Activated B cell treated with CpG ODN at 0.5 μM for 24 hours (primary cell): ENCODE measurements around the gene FIBCD1. TPM values are rescaled to one million over a fixed set of nuclear protein-coding genes. Genes with fewer than 3 reads are reported as not detected.

ENCODE experiments used
- ATAC-seq: fragments of 200-7000 bp; cut with Tn5 transposase; one replicate; pipeline ENCODE4 v1.10.0; 2021; ENCODE audit warnings: low read depth, mild to moderate bottlenecking, moderate library complexity
- CTCF ChIA-PET: fragments of 350-600 bp; sonication (Branson Sonifier 250); formaldehyde crosslinking; loops from one replicate; lab custom pipeline; 2021; ENCODE audit warnings: antibody characterized with exemption; lab: Charles Lee
- POLR2A ChIA-PET: fragments of 350-600 bp; sonication (Branson Sonifier 250); formaldehyde crosslinking; loops from one replicate; lab custom pipeline; 2021; ENCODE audit warnings: antibody characterized with exemption; lab: Charles Lee
- DNase-seq: peaks from one replicate; pipeline ENCODE4 v3.0.0; 2022
- H3K27ac Mint-ChIP-seq: one replicate; pipeline ENCODE4 v1.8.0; 2020; ENCODE audit warnings: mixed read lengths
- H3K27me3 Mint-ChIP-seq: one replicate; pipeline ENCODE4 v1.8.0; 2021; ENCODE audit warnings: mixed read lengths
- H3K36me3 Mint-ChIP-seq: one replicate; pipeline ENCODE4 v1.8.0; 2021; ENCODE audit warnings: low read depth, mixed read lengths
- H3K4me1 Mint-ChIP-seq: one replicate; pipeline ENCODE4 v1.8.0; 2021; ENCODE audit warnings: mixed read lengths
- H3K4me3 Mint-ChIP-seq: one replicate; pipeline ENCODE4 v1.8.0; 2020; ENCODE audit warnings: mild to moderate bottlenecking, mixed read lengths
- H3K9me3 Mint-ChIP-seq: one replicate; pipeline ENCODE4 v1.8.0; 2020; ENCODE audit warnings: mixed read lengths
- CTCF ChIP-seq: fragments of 200-600 bp; IDR thresholded peaks from one replicate; pipeline ENCODE4 v1.8.0; 2022; ENCODE audit warnings: antibody characterized with exemption, mild to moderate bottlenecking
- intact Hi-C: fragments of 100-400 bp; cut with micrococcal nuclease; formaldehyde crosslinking; loops from one replicate; pipeline ENCODE4 v1.15.1; 2024
- total RNA-seq: library from RNA; stranded (reverse); gene quantifications from 2 replicates; pipeline ENCODE4 v1.2.3, GENCODE V29; 2022

The FIBCD1 gene
- total RNA-seq, 1 donor from 2014 or later, result not detected

GRCh38 chr9:130894546-130894945 lies 44.5 kb downstream of the FIBCD1 start:
- Mint-ChIP-seq H3K9me3 (no peaks in the 10 kb centered on the region), H3K36me3 (peaks cover 9% of the 10 kb centered on the region), H3K27ac (no peak overlapping the region), H3K4me1 (peaks cover 11% of the 10 kb centered on the region), H3K27me3 (no peaks in the 10 kb centered on the region), H3K4me3 (no peak overlapping the region)
- intact Hi-C loops, result loop anchor here (5.0 kb wide), 1 partner anchor 33 kb away; no protein-coding TSS in a partner anchor
- no peak for ATAC-seq
- TF ChIP-seq CTCF, result no peak
- ChIA-PET POLR2A (no interaction called here), CTCF (interaction anchor here (1.2 kb wide), 1 partner anchor 152 kb away, joined by 4 read pairs; no protein-coding TSS in a partner anchor)
- DNase-seq, result no peak

- Mint-ChIP-seq H3K27ac (no peak overlapping the region), H3K27me3 (no peaks in the 10 kb centered on the region), H3K4me3 (peak overlapping the region; percentile 44), H3K36me3 (peaks cover 12% of the 10 kb centered on the region), H3K9me3 (no peaks in the 10 kb centered on the region), H3K4me1 (peaks cover 11% of the 10 kb centered on the region)
- ChIA-PET POLR2A (no interaction called here), CTCF (interaction anchor here (0.6 to 1.1 kb wide), 2 partner anchors 32 to 153 kb away, joined by 3 to 4 read pairs; no protein-coding TSS in a partner anchor)
- no peak for TF ChIP-seq CTCF
- DNase-seq (no peak), ATAC-seq (peak; percentile 68)
- intact Hi-C loops, result loop anchor here (5.0 kb wide), 1 partner anchor 34 kb away; no protein-coding TSS in a partner anchor
Measured at GRCh38 chr9:130893341-130894101, 45.5 kb downstream of the FIBCD1 start.

- no peaks in the 10 kb centered on the region for H3K9me3 Mint-ChIP-seq
- ChIA-PET CTCF (interaction anchor here (0.6 to 1.1 kb wide), 2 partner anchors 33 to 154 kb away, joined by 3 to 4 read pairs; no protein-coding TSS in a partner anchor), POLR2A (no interaction called here)
- intact Hi-C loops, result loop anchor here (5.0 kb wide), 1 partner anchor 35 kb away; no protein-coding TSS in a partner anchor
- no peak overlapping the region for H3K27ac Mint-ChIP-seq
- H3K4me3 Mint-ChIP-seq, result no peak overlapping the region
- no peak for DNase-seq
- TF ChIP-seq CTCF, result no peak
- peaks cover 20% of the 10 kb centered on the region for H3K36me3 Mint-ChIP-seq
- peaks cover 11% of the 10 kb centered on the region for H3K4me1 Mint-ChIP-seq
- no peak for ATAC-seq
- H3K27me3 Mint-ChIP-seq, result no peaks in the 10 kb centered on the region
Measured at GRCh38 chr9:130892477-130893304, 46.4 kb downstream of the FIBCD1 start.

GRCh38 chr9:130891688-130892476 lies 47.2 kb downstream of the FIBCD1 start:
- intact Hi-C loops, result loop anchor here (5.0 kb wide), 1 partner anchor 35 kb away; no protein-coding TSS in a partner anchor
- H3K27me3 Mint-ChIP-seq, result no peaks in the 10 kb centered on the region
- peaks cover 11% of the 10 kb centered on the region for H3K4me1 Mint-ChIP-seq
- TF ChIP-seq CTCF, result no peak
- ATAC-seq, result no peak
- no peak for DNase-seq
- POLR2A ChIA-PET, result no interaction called here
- H3K27ac Mint-ChIP-seq, result no peak overlapping the region
- no peaks in the 10 kb centered on the region for H3K9me3 Mint-ChIP-seq
- no peak overlapping the region for H3K4me3 Mint-ChIP-seq
- peaks cover 27% of the 10 kb centered on the region for H3K36me3 Mint-ChIP-seq
- CTCF ChIA-PET, result no interaction called here
